ENCODE measurements around the gene MTRF1L.

The MTRF1L gene

DNA sequence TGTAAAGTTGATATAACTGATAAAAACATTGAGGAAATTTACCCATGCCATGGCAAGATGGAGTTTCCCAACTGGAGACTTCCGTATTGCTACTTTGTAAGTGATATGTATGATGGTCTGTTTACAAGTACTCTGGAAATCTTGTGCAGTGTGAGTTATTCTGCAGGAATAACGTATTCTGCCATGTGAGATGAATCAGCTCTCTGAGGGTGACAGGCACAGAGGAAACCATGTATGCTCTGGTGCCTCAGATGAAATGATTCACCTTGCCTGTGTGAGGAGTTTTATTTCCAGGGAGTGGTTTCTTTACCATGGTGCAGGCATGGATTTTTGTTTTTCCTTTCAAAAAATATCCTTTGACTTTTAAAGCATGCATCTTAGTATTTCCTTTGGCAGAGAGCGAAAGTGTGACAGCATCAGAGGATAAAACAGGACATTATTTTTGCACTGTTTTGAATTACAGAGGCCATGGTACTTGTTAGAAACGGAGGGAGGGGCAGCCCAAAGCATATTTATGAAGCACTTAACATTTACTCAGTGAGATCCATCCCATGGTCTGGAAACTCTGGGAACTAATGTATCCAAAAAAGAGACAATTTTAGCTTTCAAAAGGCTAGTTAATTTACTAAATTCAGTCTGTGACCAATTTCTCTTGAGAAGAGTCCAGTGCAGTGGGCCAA lies 36.0 kb upstream of the MTRF1L start:
- DNase-seq (ENCODE audit: low read depth), result peak; percentile 52
- no peak for TF ChIP-seq CTCF (conservative IDR thresholded peaks at IDR 0.05; ENCODE audit: low read depth, low read length)
- H3K4me3 ChIP-seq (ENCODE audit: low read depth, low read length), result no peak overlapping the region

DNA sequence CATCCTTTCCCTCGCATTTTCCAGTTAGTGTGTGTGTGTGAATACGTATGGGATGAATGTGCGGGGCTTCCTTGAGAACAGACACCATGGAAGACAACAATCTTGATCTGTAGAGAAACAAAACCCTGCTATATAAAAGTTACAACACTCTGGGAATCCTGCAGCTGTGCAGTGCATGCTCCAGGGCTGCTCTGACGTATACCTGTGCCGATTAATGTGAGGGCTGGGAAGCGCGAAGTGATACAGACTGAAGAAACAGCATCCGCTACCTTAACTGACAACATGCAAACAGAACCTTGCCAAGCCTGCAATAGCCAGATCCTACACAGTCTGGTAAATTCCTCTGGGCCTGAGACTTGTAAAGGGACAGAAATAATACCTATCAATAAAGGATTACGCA lies 31.6 kb upstream of the MTRF1L start:
- no peak for DNase-seq (ENCODE audit: low read depth)
- no peak overlapping the region for H3K4me3 ChIP-seq (ENCODE audit: low read depth, low read length)
- no peak for TF ChIP-seq CTCF (conservative IDR thresholded peaks at IDR 0.05; ENCODE audit: low read depth, low read length)

DNA sequence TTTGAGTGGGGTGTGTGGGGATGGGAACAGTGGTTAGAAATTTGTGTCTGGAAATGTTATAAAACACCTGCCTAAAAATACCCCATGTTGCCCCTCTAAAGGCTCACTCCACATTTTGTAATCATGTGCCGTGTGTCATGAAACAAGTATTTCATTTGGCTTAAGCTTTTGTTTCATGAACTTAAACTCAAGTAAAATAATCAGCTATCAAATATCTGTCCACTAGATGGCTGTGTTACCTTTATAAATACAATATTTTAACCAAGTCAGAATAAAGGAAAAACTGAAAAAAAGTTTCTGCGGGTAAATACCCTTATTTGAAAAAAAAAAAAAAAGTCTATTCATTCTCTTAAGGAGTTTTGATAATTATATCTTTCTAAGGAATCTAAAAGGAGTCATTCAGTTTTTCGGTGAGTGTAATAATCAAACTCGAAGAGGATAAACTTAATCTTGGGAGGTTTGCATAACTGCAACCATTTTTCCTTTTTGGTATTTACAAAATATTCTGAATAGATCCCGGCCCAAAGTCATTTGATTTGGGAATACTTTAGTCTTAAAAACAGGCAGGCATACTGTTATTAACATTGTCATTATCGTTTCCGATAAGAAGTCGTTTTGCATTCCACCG lies 29.9 kb upstream of the MTRF1L start:
- H3K4me3 ChIP-seq (ENCODE audit: low read depth, low read length), result no peak overlapping the region
- peak; percentile 40 for TF ChIP-seq CTCF (conservative IDR thresholded peaks at IDR 0.05; ENCODE audit: low read depth, low read length)
- peak; percentile 86 for DNase-seq (ENCODE audit: low read depth)

DNA sequence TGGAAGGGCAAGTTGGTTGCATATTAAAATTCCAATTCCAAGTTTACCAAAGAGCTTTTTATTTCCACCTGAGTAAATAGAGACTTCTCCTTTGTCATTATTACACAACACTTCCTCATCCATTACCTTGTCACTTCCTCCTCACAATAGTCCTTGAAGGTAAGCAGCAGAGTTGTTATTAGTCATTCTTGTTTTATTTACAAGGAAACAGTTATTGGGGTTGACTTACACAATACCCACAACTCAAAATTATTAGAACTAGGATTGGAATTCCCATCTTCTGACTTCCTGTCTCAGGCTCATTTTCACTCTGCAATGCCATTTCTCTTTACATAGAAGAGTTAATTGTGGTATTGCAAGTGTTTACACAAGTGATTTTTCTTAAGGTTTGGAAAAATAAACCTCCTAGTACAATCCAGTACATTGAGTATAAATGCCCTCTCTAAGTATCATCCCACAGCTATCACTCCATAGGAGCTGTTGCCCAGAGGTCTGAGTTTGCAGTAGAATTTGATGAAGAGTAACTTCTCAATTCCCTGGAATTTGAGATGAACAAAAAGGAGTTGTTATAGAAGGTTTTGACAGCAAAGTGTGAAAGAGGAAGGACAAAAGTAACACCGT lies 28.9 kb upstream of the MTRF1L start:
- peak; percentile 34 for DNase-seq (ENCODE audit: low read depth)

GRCh38 chr6:153028963-153029362 lies 26.5 kb upstream of the MTRF1L start:
- H3K4me3 ChIP-seq (ENCODE audit: low read depth, low read length), result no peak overlapping the region
- no peak for TF ChIP-seq CTCF (conservative IDR thresholded peaks at IDR 0.05; ENCODE audit: low read depth, low read length)
- DNase-seq (ENCODE audit: low read depth), result no peak

More for the DNA sequence above, 28.9 kb upstream of the MTRF1L start:
- no peak for TF ChIP-seq CTCF (conservative IDR thresholded peaks at IDR 0.05; ENCODE audit: low read depth, low read length)
- no peak overlapping the region for H3K4me3 ChIP-seq (ENCODE audit: low read depth, low read length)

DNA sequence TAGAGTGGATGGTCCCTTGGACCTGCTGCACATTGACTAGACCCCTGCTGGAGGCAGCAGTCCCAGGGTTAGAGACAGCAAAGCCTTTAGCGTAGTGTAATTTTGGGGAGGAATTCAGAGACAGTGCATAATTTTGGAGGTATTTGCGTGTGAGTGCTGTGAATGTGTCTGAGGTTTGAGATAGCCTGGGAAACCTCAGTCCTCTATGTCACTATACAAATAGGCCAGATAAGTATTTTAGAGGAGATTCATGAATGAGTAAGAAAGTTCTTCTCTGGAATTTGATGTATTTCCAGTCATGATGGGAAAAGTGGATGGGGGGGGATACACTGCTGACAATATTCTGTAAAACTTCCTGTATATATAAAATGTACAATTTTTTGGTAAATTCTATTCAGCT lies 25.8 kb upstream of the MTRF1L start:
- DNase-seq (ENCODE audit: low read depth), result no peak
- no peak for TF ChIP-seq CTCF (conservative IDR thresholded peaks at IDR 0.05; ENCODE audit: low read depth, low read length)
- no peak overlapping the region for H3K4me3 ChIP-seq (ENCODE audit: low read depth, low read length)

All from choroid plexus epithelial cell (primary cell).